Body of pancreas (tissue), 4 donors: Measurements from ENCODE around the gene NCBP2L. TPM values are rescaled to one million over a fixed set of nuclear protein-coding genes. Genes with fewer than 3 reads are reported as not detected.

Experiments
- ATAC-seq: fragments of 150-250 bp; one replicate; pipeline ENCODE4 v1.9.1; 2016
- DNase-seq, 4 donors: peaks; one replicate each; pipeline ENCODE4 v3.0.0-alpha.2; 2019
- H3K27ac ChIP-seq, 4 donors: fragments of 200-600 bp; sonication (generic); 1 replicate in 3 of 4; 2 replicates in 1 of 4; pipeline versions ENCODE4 v1.5.1 to v1.6.1; 2016 to 2019; ENCODE audit warnings: mild to moderate bottlenecking in 1 of 4, mixed read lengths in 1 of 4, moderate library complexity in 1 of 4
- H3K27me3 ChIP-seq, 2 donors: fragments of 200-600 bp; sonication (generic); one replicate each; pipeline ENCODE4 v1.6.0; 2016; ENCODE audit warnings: mild to moderate bottlenecking in 1 of 2
- H3K36me3 ChIP-seq, 2 donors: fragments of 200-600 bp; sonication (generic); replicated peaks in 1 of 2; 2 replicates each; pipeline ENCODE4 v1.5.1; 2016; ENCODE audit warnings: low read depth in 2 of 2; ENCODE audit not compliant: insufficient read depth in 1 of 2
- H3K4me1 ChIP-seq: fragments of 200-600 bp; sonication (generic); one replicate; pipeline ENCODE4 v1.6.0; 2016
- H3K4me3 ChIP-seq, 2 donors: fragments of 200-600 bp; sonication (generic); 1 replicate in 1 of 2; 2 replicates in 1 of 2; pipeline ENCODE4 v1.5.1; 2016 to 2019
- H3K9me3 ChIP-seq, 3 donors: fragments of 200-600 bp; sonication (generic); 1 replicate in 2 of 3; 2 replicates in 1 of 3; pipeline ENCODE4 v1.5.1; 2016
- CTCF ChIP-seq, 7 experiments: fragments of 450-650 bp in 4 of 7; fragments of 200-600 bp in 3 of 7; sonication (generic) in 3 of 7; IDR thresholded peaks; one replicate each; pipeline ENCODE4 v1.5.1; 2016 to 2019; ENCODE audit warnings: antibody characterized with exemption in 7 of 7
- POLR2A ChIP-seq, 3 donors: fragments of 450-650 bp; IDR thresholded peaks; one replicate each; pipeline ENCODE4 v1.6.1; 2016; ENCODE audit warnings: antibody characterized with exemption in 3 of 3, mild to moderate bottlenecking in 2 of 3
- WGBS, 2 donors: methylation state at CpG; one replicate each; pipeline ENCODE4 v1.1.5; 2017; 5-methylcytosine and 5-hydroxymethylcytosine counted together
- intact Hi-C: fragments of 100-400 bp; cut with DNase I; formaldehyde crosslinking; loops from one replicate; pipeline ENCODE4 v1.15.1; 2023
- total RNA-seq, 2 donors: library from RNA; depleted of rRNA; stranded (reverse); fragments of >200 nt; gene quantifications; one replicate each; pipeline ENCODE4 v1.1.0, GENCODE V29; 2016

NCBP2L gene
- total RNA-seq, 2 donors from 2014 or later, result not detected

- intact Hi-C loops, result no loop called here
- Histone ChIP-seq H3K4me1 (peaks cover 97% of the 10 kb centered on the region), H3K36me3 (no peaks in the 10 kb centered on the region), H3K27me3 (no peaks in the 10 kb centered on the region), H3K27ac (peak overlapping the region; percentile 13 to 72 (median 51)), H3K4me3 (no peak overlapping the region), H3K9me3 (no peaks in the 10 kb centered on the region)
- TF ChIP-seq POLR2A (IDR thresholded peaks at IDR 0.05), result no peak
- TF ChIP-seq CTCF (IDR thresholded peaks at IDR 0.05), result no peak
- ATAC-seq (no peak), DNase-seq (peak in 2 of 4 donors; percentile 39 to 45)
- WGBS, 2 donors, result 16 to 33% methylated on average over 7 to 8 of the region's 8 CpGs
These were observed 40.6 kb upstream of the NCBP2L start for GRCh38 chrX:107736781-107737531.

- whole genome bisulfite sequencing, 2 donors, result 62% methylated on average over 5 of the region's 5 CpGs; no CpG with 5 or more reads in 1 of the 2 donors
- ATAC-seq (no peak), DNase-seq (peak in 2 of 4 donors; percentile 47 to 51)
- H3K27ac ChIP-seq, result peak overlapping the region; percentile 32 to 72 (median 58)
- no peaks in the 10 kb centered on the region for H3K36me3 ChIP-seq
- peaks cover 98% of the 10 kb centered on the region for H3K4me1 ChIP-seq
- H3K4me3 ChIP-seq, result no peak overlapping the region
- no peaks in the 10 kb centered on the region for H3K9me3 ChIP-seq
- intact Hi-C loops, result no loop called here
- H3K27me3 ChIP-seq, result no peaks in the 10 kb centered on the region
- TF ChIP-seq POLR2A (IDR thresholded peaks at IDR 0.05) (no peak), CTCF (IDR thresholded peaks at IDR 0.05) (peak in 2 of 7 experiments; percentile 10 to 19)
These were observed 39.3 kb upstream of the NCBP2L start for GRCh38 chrX:107738272-107738671.

- WGBS, 2 donors, result 73 to 82% methylated on average over 3 to 4 of the region's 8 CpGs
- DNase-seq (no peak), ATAC-seq (no peak)
- H3K36me3 ChIP-seq, result no peaks in the 10 kb centered on the region
- TF ChIP-seq POLR2A (IDR thresholded peaks at IDR 0.05) (no peak), CTCF (IDR thresholded peaks at IDR 0.05) (no peak)
- H3K4me3 ChIP-seq, result no peak overlapping the region
- H3K27me3 ChIP-seq, result no peaks in the 10 kb centered on the region
- intact Hi-C loops, result no loop called here
- peaks cover 99% of the 10 kb centered on the region for H3K4me1 ChIP-seq
- no peaks in the 10 kb centered on the region for H3K9me3 ChIP-seq
- peak overlapping the region; percentile 32 to 72 (median 58) for H3K27ac ChIP-seq
These were observed 38.8 kb upstream of the NCBP2L start for GRCh38 chrX:107738768-107739167.

- TF ChIP-seq POLR2A (IDR thresholded peaks at IDR 0.05), result no peak
- TF ChIP-seq CTCF (IDR thresholded peaks at IDR 0.05), result no peak
- H3K4me1 ChIP-seq, result peaks cover 96% of the 10 kb centered on the region
- ATAC-seq (no peak), DNase-seq (no peak)
- H3K27me3 ChIP-seq, result no peaks in the 10 kb centered on the region
- H3K9me3 ChIP-seq, result no peaks in the 10 kb centered on the region
- intact Hi-C loops, result no loop called here
- no peaks in the 10 kb centered on the region for H3K36me3 ChIP-seq
- WGBS, 2 donors, result 100% methylated on average over 1 to 2 of the region's 3 CpGs
- peak overlapping the region in 1 of 4 donors; percentile 70 for H3K27ac ChIP-seq
- H3K4me3 ChIP-seq, result no peak overlapping the region
These were observed 38.0 kb upstream of the NCBP2L start for GRCh38 chrX:107739541-107739940.

GRCh38 chrX:107741404-107741790 is 36.1 kb upstream of the NCBP2L start:
- WGBS, 2 donors, result 54% methylated on average over 7 of the region's 7 CpGs; no CpG with 5 or more reads in 1 of the 2 donors

More at GRCh38 chrX:107741404-107741790, 36.1 kb upstream of the NCBP2L start:
- peaks cover 88% of the 10 kb centered on the region for H3K4me1 ChIP-seq
- H3K27me3 ChIP-seq, result no peaks in the 10 kb centered on the region
- TF ChIP-seq CTCF (IDR thresholded peaks at IDR 0.05), result no peak
- peak; percentile 7 for ATAC-seq
- DNase-seq, result peak in 1 of 4 donors; percentile 15
- H3K36me3 ChIP-seq, result no peaks in the 10 kb centered on the region
- no peak overlapping the region for H3K4me3 ChIP-seq
- no peaks in the 10 kb centered on the region for H3K9me3 ChIP-seq
- peak overlapping the region; percentile 71 to 90 (median 88) for H3K27ac ChIP-seq
- intact Hi-C loops, result no loop called here
